DMS153 (cell line): Measurements from ENCODE around the gene DNAAF5.

Experiments
- DNase-seq: peaks from one replicate; lab custom pipeline; 2025; lab: John Stamatoyannopoulos, UW

DNAAF5 gene

DNA sequence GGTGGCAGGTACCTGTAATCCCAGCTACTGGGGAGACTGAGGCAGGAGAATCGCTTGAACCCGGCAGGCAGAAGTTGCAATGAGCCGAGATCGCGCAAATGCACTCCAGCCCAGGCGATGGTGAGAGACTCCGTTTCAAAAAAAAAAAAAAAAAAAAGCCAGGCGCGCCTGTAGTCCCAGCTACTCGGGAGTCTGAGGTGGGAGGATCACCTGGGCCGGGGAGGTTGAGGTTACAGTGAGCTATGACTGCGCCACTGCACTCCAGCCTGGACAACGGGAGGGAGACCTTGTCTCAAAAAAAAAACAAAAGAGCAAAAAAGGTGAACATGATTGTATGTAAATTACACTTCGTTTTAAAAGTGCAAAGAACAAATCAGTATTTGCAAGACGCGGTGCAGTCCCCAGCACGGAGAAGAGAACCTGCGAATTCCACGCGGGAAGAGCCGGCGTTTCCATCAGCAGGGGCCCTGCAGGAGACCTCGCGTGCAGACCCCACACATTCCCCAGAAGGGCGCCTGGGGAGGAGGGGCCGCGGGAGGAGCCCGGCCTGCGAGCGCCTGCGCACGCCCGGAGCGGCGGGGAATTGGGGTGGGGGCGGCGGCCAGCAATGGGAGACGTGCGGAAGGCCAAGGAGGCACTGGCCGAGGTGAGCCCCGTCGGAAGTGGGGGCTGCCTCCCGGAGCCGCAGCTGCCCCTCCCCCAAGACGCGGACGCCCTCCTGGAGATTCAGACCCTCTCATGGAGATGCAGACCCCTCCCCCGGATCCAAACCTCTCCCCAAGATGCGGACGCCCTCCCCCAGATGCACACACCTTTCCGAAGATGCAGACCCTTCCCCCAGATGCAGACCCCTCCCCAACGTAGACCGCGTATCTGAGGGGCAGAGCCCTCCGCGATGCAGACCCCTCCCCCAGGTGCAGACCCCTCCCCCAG, 89.1 kb downstream of the DNAAF5 start:
- peak; percentile 37 for DNase-seq

DNA sequence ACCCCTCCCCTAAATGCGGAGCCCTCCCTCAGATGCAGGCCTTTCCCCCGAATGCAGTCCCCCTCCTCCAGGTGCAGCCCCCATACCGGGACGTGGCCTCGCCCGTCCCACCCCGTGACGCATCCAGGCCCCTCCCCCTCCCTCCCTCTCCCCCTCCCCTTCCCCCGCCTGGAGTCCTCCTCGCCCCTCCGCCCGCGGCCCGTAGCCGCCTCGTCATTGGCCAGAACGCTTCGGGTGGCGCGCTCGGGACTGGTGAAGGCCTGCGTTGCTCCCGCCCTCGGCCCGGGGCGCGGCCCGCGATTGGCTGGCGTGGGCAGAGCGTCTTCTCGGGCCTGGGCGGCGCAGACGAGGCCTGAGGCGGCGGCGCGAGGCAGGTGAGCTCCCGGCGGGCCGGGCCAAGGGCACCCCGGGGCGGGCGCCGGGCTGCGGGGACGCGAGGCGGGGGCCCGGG, 89.8 kb downstream of the DNAAF5 start:
- peak; percentile 97 for DNase-seq

DNA sequence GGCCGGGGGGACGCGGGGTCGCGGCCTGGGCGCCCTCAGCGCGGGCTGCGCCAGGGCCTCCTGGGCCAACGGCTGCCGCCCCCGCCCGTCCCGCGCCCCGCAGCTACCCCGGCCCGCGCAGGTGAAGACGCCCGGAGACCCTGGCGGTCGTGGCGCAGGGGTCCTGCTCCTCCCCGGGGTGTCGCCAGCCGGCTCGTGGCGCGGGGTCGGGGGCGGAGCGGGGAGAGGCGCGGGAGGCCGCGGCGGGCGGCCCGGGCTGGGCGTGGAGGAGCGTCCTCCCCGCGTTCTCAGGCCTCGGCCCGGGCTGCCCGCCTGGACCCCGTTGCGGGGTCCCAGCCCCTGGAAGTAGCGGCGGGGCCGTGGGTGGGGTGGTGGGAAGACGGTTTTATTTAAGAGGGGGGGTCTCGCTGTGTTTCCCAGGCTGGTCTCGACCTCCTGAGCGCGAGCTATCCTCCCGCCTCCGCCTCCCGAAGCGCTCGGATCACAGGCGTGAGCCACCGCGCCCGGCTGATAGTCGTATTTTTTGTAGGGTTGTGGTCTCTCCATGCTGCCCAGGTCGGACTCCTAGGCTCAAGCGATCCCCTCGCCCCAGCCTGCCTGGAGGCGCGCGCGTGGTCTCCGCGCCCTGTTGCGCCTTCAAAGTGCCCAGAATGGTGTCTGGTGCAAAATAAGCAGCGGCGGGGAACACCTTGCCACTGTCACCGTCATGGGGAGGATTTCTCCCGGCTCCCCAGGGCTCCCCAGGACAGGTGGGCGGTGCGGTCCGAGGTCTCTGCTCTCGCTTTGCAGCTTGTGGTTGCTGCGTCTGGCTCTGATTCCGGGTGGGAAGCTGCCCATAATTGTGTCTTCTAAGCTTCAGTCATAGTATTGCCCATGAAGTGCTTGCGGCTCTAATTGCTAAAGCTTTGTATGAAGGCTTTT, 90.5 kb downstream of the DNAAF5 start:
- no peak for DNase-seq

DNA sequence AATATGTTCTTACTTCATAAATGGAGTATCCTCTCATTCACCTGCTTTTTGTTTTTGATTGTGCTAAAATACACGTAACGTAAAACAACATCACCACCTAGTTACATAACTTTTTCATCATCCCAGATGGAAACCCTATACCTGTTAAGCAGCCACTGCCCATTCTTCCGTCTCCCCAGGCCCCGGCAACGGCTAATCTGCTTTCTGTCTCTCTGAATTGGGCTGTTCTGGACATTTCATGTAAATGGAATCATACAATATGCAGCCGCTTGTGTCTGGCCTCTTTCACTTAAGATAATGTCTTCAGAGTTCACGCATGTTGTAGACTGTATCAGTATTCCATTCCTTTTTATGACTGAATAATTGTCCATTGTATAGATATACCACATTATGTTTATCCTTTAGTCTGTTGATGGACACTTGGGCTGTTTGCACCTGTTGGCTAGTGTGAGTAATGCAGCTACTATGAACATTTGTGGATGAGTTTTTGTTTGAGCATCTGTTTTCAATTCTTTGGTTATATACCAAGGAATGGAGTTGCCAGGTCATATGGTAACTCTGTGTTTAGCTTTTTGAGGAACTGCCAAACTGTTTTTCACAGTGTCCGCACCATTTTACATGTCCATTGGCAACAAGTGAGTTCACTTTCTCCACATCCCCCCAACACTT, 91.7 kb downstream of the DNAAF5 start:
- no peak for DNase-seq

DNA sequence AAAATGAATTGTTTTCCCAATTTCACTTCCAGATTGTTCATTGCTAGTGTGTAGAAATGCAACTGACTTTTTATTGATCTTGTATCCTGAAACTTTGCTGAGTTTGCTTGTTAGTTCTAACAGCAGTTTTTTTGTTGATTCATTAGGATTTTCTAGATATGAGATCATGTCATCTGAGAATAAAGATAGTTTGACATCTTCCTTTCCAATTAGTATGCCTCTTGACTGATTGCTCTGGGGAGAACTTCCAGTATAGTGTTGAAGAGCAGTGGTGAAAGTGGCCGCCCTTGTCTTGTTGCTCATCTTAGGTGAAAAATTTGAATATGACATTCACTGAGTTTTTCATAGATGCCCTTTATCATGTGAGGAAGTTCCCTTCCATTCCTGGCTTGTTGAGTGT, 93.8 kb downstream of the DNAAF5 start:
- no peak for DNase-seq

DNA sequence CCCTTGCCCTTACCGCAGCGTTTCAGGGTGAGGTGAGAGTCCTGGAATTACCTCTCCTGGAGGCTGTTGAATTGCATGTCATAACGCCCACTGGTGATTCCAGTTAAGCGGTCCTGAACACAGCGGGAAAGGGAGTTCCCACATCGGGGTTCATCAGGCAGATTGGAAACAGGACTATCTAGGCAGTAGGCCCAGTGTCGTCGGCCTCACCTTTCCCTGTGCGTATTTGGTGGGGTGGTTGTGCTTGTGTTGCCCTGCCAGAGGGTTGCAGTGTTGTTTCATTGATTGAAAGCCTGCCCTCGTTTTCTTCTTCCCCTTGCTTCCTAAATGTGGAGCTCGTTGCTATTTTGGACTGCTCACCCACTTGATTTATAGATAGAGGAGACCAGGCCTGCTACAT, 95.2 kb downstream of the DNAAF5 start:
- no peak for DNase-seq

DNA sequence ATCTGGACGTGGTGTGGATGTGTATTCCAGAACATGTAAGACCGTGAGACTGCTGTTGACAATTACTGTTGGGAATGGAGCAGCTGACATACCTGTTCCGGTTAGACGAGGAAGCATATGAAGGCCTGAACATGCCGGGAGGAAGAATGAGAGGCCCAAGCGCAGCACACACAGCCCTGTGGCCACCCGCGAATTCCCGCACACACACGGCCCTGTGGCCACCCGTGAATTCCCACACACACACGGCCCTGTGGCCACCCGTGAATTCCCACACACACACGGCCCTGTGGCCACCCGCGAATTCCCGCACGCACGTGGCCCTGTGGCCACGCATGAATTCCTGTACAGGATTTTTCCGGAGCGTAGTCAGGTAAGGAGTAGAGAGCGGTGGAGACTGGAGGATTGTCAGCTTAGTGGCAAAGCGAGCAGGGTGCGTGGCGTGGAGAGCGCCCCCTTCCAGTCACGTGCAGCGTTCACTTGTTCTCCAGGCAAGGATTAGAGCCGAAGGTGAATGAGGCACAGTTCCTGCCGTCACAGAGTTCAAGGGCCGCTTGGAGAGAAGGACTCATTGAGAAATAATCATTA, 96.3 kb downstream of the DNAAF5 start:
- no peak for DNase-seq

DNA sequence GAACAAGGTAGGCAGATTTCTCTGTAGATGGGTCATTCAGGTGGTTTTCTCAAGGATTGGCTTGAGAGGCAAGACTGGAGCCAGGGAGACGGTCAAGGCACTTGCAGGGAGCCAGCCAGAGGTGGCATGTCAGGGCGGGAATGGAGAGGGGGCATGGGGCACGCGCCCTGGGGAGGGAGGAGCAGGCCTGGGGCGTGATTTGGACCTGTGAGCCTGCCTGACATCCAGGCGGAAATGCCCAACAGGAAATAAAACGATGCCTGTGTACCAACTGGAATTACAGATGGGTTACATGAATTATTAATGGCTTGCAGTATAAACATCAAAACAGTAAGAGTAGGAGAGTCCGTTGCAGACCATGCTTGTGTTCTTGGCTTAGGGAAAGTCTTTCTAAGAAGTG, 97.2 kb downstream of the DNAAF5 start:
- DNase-seq, result peak; percentile 92

DNA sequence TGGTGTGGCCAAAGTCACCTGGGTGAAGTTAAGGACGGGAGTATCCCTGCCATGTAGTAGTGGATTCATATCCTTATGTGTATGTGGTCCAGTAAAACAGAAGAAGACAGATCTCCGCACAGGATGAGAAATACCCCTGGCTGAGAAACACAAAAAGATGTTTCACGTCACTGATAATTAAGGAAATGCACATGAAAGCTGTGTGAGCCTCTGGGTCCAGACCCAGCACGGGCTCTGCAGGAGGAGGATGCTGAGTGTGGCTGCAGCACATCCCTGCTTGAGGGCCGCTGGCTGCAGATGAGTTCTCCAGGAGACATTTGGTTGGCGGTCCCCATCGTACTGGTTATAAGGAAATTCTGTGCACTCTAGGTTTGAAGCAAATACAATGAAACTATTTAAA, 97.6 kb downstream of the DNAAF5 start:
- peak; percentile 39 for DNase-seq

DNA sequence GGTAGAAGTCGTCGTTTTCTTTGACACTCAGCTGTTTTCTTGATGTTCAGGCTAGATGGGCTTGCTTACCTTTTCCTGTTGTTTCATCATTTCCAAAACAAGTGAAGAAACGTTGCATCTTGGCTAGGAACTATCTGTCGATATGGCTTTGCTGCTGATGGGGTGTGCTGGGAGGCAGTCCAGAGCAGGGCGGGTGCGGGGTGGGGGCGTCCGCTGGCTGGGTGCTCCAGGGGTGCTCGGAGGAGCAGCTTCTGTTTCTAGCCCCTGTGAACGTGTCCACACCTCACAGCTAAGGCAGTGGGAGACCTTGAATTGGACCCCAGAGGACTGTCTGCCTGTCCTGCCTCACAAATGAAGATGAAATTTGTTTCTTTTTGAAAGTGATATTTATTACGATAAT, 98.2 kb downstream of the DNAAF5 start:
- no peak for DNase-seq

DNA sequence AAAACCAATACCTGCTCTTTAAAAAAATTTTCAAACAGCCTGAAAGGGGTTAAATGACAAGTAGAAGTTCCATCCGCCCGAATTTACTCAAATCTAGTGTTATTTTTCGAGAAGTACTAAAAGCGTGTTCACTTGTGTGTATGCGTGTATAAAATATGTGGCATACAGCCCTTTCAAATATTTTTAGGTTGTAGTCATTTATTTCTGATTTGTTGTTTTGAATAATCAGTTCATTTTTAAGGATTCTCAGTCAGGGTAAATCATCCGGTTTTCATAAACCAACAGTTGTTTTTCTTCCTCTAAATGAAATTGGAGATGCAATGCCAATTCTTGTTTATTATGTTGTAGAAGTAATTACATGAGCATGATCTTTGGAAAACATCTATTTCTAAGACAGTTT, 98.9 kb downstream of the DNAAF5 start:
- no peak for DNase-seq

DNA sequence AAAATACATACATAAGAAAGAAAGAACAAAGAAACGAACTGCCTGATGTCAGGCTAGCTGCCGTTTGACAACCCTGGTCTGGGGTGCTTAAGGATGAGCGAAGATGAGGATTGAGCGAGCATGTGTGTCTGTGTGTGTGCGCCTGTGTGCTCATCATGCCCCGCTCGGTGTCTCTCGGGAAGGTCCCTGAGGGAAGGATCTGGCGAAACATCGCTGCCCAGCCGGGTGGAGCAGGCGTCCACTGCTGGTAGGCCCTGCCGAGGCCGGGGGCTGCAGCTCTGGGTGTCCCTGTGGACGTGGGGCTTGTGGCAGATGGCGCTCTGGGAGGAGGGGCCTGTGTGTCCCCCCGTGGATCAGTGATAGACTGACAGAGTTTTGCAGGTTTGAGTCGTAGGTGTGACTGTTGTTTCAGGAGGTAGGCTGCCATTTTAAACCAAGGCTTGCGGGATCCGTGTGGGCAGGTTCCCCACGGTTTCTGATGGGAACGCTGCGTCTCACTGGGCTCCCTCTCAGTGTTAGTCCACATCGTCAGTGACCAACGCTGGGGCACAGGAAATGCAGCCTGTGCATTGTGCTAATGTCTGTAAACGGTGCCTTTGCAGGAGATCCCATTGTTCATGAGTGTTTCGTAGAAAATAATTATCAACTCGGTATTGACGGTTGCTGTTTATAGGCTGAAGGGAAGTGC, 99.9 kb downstream of the DNAAF5 start:
- DNase-seq, result peak; percentile 69

DNA sequence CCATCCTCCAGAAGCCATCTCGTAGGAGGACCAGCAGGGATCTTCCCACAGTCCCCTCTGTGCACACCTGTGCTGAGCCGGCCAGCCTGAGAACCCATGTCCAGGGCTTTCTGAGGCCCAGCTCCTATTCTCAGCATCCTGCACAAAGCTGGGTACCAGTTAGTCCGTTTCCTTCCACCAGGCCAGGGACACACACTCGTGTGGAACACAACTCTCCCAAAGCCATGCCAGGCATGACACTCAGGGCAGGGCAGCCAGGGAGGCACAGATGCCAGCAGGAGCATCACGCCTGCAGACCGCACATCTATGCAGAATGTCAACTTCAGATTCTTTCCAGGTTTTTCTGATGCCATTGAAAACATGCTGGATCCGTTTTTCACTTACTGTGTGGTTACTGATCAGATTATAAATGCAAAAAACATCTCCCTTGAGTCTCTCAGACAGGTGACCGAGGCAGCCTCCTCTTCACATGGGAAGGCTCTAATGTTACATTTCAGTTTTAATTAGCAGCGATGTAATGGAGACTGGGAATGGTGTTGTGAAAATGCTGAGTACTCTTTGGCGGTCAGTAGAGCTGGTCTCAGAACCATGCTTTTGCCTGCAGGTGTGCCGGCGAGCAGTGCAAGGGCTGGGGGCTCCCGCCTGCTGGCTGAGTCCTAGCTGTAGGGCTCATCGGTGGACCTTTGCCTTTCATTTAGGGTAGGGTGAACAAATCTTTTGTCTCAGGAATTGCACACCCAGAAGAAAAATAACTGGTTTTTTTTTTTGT, 102.5 kb downstream of the DNAAF5 start:
- no peak for DNase-seq

DNA sequence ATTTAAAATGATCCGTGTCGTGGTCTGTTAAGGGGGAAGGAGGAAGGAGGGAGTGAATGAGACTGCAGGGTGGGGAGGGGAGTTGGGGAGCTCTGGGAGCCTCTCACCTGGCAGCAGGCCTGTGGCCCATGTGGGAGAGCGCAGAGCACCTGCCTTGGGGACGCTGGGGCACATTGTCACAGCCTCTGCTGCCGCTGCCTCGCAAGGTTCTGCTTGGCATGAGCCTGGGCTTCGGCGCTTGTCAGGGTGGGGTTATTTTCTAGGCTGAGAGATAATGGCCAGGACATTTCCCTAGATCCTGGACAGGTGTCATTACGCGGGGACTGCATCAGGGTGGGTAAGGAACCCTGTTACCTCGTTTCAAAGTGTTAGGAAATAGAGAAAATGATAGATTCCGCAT, 103.6 kb downstream of the DNAAF5 start:
- no peak for DNase-seq

DNA sequence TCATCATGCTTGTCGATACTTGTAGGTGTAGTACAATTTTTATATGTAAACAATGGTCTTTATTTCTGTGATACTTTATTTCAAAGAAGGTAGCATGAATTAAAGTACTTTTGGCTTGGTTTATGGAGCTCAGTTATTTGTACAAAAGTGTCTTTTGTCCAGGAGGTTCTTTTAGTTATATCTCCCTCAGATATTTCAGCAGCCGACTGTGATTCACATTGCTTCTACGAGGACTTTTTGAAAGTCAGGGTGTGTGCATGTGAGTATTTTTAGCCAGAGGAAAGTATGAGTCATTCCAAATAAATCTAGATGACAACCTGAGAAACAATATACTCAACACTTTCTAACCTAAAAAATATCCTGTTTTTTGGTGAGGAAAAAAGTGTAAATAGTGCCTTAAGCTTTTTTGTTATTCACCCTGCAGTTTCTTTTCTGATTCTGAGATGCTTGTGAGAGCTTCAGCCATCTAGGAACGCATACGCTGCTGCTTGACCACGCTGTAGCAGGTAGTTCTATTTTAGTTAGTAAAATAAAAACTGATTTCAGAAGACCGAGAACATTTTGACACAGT, 105.2 kb downstream of the DNAAF5 start:
- DNase-seq, result peak; percentile 70

DNA sequence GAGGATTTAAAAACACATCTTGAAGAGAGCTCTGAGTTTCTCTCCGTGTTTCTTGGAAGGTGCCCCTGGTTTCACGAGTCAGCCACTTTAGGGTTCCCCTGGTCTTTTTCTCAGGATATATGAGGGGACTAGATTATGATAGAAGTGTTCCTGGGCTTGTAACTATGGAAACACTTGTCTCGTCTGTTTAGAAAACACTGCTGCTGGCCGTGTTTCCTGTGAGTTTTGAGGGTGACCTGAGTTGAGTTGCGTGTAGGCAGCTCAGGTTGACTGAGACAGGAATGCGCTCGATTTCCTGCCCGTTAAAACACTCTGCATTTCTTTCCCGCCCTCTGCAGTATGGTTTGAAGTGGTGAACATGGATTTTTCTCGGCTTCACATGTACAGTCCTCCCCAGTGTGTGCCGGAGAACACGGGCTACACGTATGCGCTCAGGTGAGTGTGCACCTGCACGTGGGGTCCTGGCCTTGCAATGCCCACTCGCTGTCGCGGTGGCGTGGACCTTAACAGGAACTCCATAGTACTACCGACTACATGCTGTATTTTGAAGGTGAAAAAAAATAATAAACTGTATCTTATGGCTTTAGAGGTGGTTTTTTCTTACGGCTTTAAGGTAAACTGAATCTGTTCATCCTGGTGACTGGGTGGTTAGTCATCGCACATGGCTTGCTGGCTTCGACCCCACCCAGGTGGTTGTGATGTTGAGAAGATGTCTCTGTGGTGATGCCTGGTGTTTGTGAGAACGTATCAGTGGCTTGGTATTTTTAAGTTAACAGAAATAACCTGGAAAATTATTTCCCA, 105.9 kb downstream of the DNAAF5 start, which contains the start of gene SUN1:
SUN1 (plus strand) TSS at position 310 of the 801 bp plus-strand sequence; CDS start at position 359, 49 bp downstream.
- DNase-seq, result peak; percentile 87

DNA sequence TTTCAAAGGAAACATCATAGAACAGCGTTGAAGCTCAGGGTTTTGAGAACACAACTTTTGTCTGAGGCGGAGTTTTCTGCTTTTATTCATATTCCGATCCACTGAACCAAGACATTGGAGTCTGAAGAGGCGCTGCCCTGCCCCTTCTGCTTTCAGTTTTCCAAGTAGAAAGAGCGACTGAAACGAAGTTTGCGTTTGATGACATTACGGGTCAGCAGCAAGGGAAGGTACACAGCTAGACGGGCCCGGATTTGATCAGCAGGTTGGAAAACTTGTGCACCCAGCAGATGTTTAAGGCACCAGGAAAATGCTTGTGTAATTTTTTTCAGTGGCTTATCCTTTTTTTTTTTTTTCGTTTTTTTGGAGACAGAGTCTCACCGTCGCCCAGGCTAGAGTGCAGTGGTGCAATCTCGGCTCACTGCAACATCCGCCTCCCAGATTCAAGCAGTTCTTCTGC, 106.5 kb downstream of the DNAAF5 start:
- DNase-seq, result no peak

DNA sequence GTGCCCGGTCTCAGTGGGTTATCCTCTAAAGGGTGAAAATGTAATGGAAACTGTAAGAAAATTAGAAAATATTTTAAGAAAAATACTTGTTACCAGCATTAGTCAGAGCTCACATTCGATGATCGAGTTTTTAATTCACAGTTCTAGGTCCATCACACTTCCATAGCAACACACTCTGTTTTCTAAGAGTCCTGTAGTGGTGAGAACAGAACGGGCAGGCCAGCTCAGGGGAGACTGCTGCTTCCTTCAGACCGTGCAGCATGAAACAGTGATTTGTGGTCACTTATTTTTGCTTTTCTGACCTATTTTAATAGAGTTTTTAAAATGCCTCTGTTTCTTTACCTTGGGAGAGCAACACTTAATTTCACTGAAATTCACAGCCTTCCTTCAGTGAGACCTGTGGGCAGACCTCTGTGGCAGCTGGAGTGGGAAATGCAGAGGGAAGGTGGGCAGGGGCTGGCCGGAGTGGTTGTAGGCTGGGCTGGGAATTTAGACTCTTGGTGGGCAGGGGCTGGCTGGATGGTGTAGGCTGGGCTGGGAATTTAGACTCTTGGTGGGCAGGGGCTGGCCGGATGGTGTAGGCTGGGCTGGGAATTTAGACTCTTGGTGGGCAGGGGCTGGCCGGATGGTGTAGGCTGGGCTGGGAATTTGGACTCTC, 107.2 kb downstream of the DNAAF5 start:
- no peak for DNase-seq
